ENCODE results near the gene FCN1. TPM values are rescaled to one million over a fixed set of nuclear protein-coding genes. Genes with fewer than 3 reads are reported as not detected.

The FCN1 gene
- total RNA-seq, 1 experiment from 2014 or later: not detected

DNA sequence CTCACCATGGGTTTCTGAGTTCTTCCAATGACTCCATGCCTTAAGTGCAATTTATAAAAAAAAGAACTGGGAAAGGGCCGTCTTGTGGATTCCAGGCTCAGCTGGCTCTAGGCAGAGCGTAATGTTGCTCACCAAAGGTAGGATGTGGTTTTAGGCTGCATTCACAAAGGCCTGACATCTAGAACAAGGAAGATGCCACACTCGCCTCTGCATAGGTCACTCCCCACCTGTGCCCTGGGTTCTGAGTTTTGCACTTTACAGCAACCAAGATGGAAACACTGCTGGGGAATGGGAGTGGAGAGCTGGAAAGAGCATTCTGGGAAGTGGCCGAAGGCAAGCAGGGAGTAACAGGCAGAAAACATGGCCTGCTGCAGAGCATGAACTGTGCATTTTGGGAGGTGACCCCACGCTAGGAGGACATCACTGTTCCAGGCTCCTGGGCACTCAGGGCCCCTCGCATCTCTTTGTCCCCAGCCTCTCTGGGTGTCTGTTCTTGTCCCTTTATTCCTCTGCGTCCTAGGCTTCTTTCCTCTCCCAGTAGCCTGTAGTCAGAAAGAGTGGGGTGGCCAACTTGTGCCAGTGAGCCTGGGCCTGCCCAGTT, 24.8 kb downstream of the FCN1 start:
- ChIA-PET CTCF (no interaction called here), POLR2A (ENCODE audit: unreplicated experiment) (no interaction called here)
- Histone ChIP-seq H3K4me1 (ENCODE audit: insufficient read depth, low read length) (peaks cover 13% of the 10 kb centered on the region), H3K36me3 (ENCODE audit: low read depth, low read length) (no peaks in the 10 kb centered on the region), H3K4me2 (ENCODE audit: low read length) (no peak overlapping the region), H3K4me3 (ENCODE audit: low read length) (no peak overlapping the region), H3K9ac (ENCODE audit: low read length) (no peak overlapping the region), H3K9me3 (ENCODE audit: low read length) (no peaks in the 10 kb centered on the region), H2AFZ (ENCODE audit: low read length) (no peak overlapping the region), H3K27ac (ENCODE audit: low read length) (no peak overlapping the region), H3K9me2 (replicated peaks; ENCODE audit: low read length) (no peaks in the 10 kb centered on the region), H4K20me1 (ENCODE audit: low read length) (no peaks in the 10 kb centered on the region), H3K27me3 (ENCODE audit: low read length) (no peaks in the 10 kb centered on the region), H3K79me2 (ENCODE audit: low read length) (no peaks in the 10 kb centered on the region), H3F3A (ENCODE audit: low read length, unreplicated experiment) (no peaks in the 10 kb centered on the region)
- BruUV-seq (replicated peaks): no TSS peak
- ATAC-seq (no peak), DNase-seq (no peak)
- intact Hi-C loops (cut with micrococcal nuclease): no loop called here
- TF ChIP-seq, protein P1, sequence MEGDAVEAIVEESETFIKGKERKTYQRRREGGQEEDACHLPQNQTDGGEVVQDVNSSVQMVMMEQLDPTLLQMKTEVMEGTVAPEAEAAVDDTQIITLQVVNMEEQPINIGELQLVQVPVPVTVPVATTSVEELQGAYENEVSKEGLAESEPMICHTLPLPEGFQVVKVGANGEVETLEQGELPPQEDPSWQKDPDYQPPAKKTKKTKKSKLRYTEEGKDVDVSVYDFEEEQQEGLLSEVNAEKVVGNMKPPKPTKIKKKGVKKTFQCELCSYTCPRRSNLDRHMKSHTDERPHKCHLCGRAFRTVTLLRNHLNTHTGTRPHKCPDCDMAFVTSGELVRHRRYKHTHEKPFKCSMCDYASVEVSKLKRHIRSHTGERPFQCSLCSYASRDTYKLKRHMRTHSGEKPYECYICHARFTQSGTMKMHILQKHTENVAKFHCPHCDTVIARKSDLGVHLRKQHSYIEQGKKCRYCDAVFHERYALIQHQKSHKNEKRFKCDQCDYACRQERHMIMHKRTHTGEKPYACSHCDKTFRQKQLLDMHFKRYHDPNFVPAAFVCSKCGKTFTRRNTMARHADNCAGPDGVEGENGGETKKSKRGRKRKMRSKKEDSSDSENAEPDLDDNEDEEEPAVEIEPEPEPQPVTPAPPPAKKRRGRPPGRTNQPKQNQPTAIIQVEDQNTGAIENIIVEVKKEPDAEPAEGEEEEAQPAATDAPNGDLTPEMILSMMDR (conservative IDR thresholded peaks at IDR 0.05; ENCODE audit: low read depth, low read length): no peak
- TF ChIP-seq EZH2 (IDR thresholded peaks at IDR 0.05; ENCODE audit: low read length, unreplicated experiment) (no peak), EZH2phosphoT487 (IDR thresholded peaks at IDR 0.05; ENCODE audit: borderline replicate concordance, low read length) (no peak)

DNA sequence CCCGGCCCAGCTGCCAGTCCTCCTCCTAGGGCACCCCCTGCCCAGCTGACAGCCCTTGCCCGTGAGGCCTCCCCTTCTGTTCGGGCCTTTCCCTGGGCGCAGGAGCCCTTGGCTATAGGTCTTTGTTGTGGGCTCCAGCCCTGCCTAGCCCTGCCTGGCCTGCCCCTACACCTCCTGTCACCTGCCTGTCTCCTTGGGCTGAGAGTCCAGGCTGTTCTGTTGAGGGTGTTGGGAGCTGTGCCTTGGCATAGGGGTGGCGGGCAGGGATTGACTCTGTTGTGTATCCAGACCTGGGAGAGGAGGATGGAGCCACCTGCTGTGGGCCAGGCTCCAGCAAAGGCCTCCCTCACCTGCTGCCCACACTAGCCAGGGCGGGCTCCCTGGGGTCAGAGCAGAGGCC, 25.5 kb downstream of the FCN1 start:
- Histone ChIP-seq H3K4me2 (ENCODE audit: low read length) (no peak overlapping the region), H3F3A (ENCODE audit: low read length, unreplicated experiment) (no peaks in the 10 kb centered on the region), H3K4me3 (ENCODE audit: low read length) (no peak overlapping the region), H3K79me2 (ENCODE audit: low read length) (no peaks in the 10 kb centered on the region), H3K9me3 (ENCODE audit: low read length) (no peaks in the 10 kb centered on the region), H3K4me1 (ENCODE audit: insufficient read depth, low read length) (peaks cover 13% of the 10 kb centered on the region), H2AFZ (ENCODE audit: low read length) (no peak overlapping the region), H3K27me3 (ENCODE audit: low read length) (0 out of 2 replicates have a peak, but pooled peaks cover 5% of the 10 kb centered on the region), H4K20me1 (ENCODE audit: low read length) (no peaks in the 10 kb centered on the region), H3K9ac (ENCODE audit: low read length) (no peak overlapping the region), H3K36me3 (ENCODE audit: low read depth, low read length) (no peaks in the 10 kb centered on the region), H3K9me2 (replicated peaks; ENCODE audit: low read length) (no peaks in the 10 kb centered on the region), H3K27ac (ENCODE audit: low read length) (no peak overlapping the region)
- intact Hi-C loops (cut with micrococcal nuclease): no loop called here
- DNase-seq: no peak
- no TSS peak for BruUV-seq (replicated peaks)
- TF ChIP-seq, protein P1 (conservative IDR thresholded peaks at IDR 0.05; ENCODE audit: low read depth, low read length): no peak
- TF ChIP-seq EZH2 (IDR thresholded peaks at IDR 0.05; ENCODE audit: low read length, unreplicated experiment) (no peak), EZH2phosphoT487 (IDR thresholded peaks at IDR 0.05; ENCODE audit: borderline replicate concordance, low read length) (no peak)
- ChIA-PET POLR2A (ENCODE audit: unreplicated experiment) (no interaction called here), CTCF (no interaction called here)
- ATAC-seq: no peak

DNA sequence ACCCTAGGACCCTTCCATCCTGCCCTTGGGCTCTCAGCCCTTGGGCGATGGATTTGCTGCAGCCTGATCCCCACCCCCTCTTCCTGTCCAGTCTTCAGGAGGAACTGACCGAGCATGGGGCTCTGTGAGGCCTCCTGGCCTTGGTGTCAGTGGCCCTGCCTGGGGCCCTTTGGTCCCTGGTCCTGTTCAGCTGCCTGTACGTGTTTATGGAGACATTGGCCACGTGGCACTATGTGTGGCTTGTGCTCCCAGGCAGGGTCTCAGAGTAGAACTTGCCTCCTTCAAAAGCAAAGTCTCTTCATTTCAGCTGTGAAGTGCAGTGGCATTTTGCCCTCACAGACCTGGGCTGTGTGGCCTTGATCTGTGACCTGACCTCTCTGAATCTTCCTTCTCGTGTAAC, 26.0 kb downstream of the FCN1 start:
- ATAC-seq (no peak), DNase-seq (no peak)
- Histone ChIP-seq H4K20me1 (ENCODE audit: low read length) (no peaks in the 10 kb centered on the region), H3K4me2 (ENCODE audit: low read length) (no peak overlapping the region), H3K79me2 (ENCODE audit: low read length) (no peaks in the 10 kb centered on the region), H3K27ac (ENCODE audit: low read length) (no peak overlapping the region), H3K36me3 (ENCODE audit: low read depth, low read length) (no peaks in the 10 kb centered on the region), H3K9me3 (ENCODE audit: low read length) (no peaks in the 10 kb centered on the region), H3K4me3 (ENCODE audit: low read length) (no peak overlapping the region), H2AFZ (ENCODE audit: low read length) (no peak overlapping the region), H3K4me1 (ENCODE audit: insufficient read depth, low read length) (peaks cover 12% of the 10 kb centered on the region), H3K27me3 (ENCODE audit: low read length) (0 out of 2 replicates have a peak, but pooled peaks cover 9% of the 10 kb centered on the region), H3K9me2 (replicated peaks; ENCODE audit: low read length) (no peaks in the 10 kb centered on the region), H3F3A (ENCODE audit: low read length, unreplicated experiment) (no peaks in the 10 kb centered on the region), H3K9ac (ENCODE audit: low read length) (no peak overlapping the region)
- POLR2A ChIA-PET (ENCODE audit: unreplicated experiment): no interaction called here
- TF ChIP-seq EZH2phosphoT487 (IDR thresholded peaks at IDR 0.05; ENCODE audit: borderline replicate concordance, low read length) (no peak), EZH2 (IDR thresholded peaks at IDR 0.05; ENCODE audit: low read length, unreplicated experiment) (no peak)
- TF ChIP-seq, protein P1 (conservative IDR thresholded peaks at IDR 0.05; ENCODE audit: low read depth, low read length): no peak
- CTCF ChIA-PET: no interaction called here
- no TSS peak for BruUV-seq (replicated peaks)
- intact Hi-C loops (cut with micrococcal nuclease): no loop called here
